Activated T-helper 1 cell treated with anti-CD3 and anti-CD28 coated beads, Interleukin-2, amount 50 U/mL, for 16 hours (primary cell): ENCODE data around the gene NOS3.
"Not testable (repeated sequence)": the region's sequence is repeated elsewhere in the genome, so short reads cannot be mapped to it uniquely, and the experiment has no call there.

Experiments used
- DNase-seq, 2 donors: peaks; one replicate each; pipeline ENCODE4 v3.0.0-alpha.2; 2020; ENCODE audit warnings: low read depth in 1 of 2, low spot score in 1 of 2

NOS3 gene

GRCh38 chr7:151033864-151034249 is 43.0 kb downstream of the NOS3 start:
- no peak for DNase-seq

GRCh38 chr7:151034312-151035025 is 43.7 kb downstream of the NOS3 start:
- no peak for DNase-seq

- no peak for DNase-seq
Observed at GRCh38 chr7:151035026-151035717, 44.4 kb downstream of the NOS3 start.

GRCh38 chr7:151035902-151036301 is 45.1 kb downstream of the NOS3 start:
- DNase-seq, result no peak

- DNase-seq, result peak in 1 of 2 donors; percentile 35
Observed at GRCh38 chr7:151038951-151039849, 48.4 kb downstream of the NOS3 start.

GRCh38 chr7:151039850-151040548 is 49.2 kb downstream of the NOS3 start:
- DNase-seq, result no peak

- no peak for DNase-seq
Observed at GRCh38 chr7:151040616-151041375, 50.0 kb downstream of the NOS3 start.

GRCh38 chr7:151043449-151043848 is 52.6 kb downstream of the NOS3 start:
- not testable (repeated sequence) for DNase-seq

GRCh38 chr7:151043959-151044358 is 53.1 kb downstream of the NOS3 start:
- DNase-seq, result no peak

- DNase-seq, result no peak
Observed at GRCh38 chr7:151045262-151045661, 54.4 kb downstream of the NOS3 start.

- no peak for DNase-seq
Observed at GRCh38 chr7:151045967-151046366, 55.1 kb downstream of the NOS3 start.

GRCh38 chr7:151046603-151047573 is 56.1 kb downstream of the NOS3 start:
- DNase-seq, result no peak

GRCh38 chr7:151047976-151048815 is 57.4 kb downstream of the NOS3 start, which contains the start of gene ASIC3:
ASIC3 (plus strand) TSS chr7:151048531; CDS start chr7:151048886, 355 bp downstream.
- DNase-seq, result no peak

- DNase-seq, result no peak
Observed at GRCh38 chr7:151048911-151049463, 58.2 kb downstream of the NOS3 start.

- DNase-seq, result peak in 1 of 2 donors; percentile 36
Observed at GRCh38 chr7:151051108-151051507, 60.3 kb downstream of the NOS3 start.

- DNase-seq, result no peak
Observed at GRCh38 chr7:151053096-151053495, 62.3 kb downstream of the NOS3 start.

- no peak for DNase-seq
Observed at GRCh38 chr7:151053751-151054150, 62.9 kb downstream of the NOS3 start.

- DNase-seq, result no peak
Observed at GRCh38 chr7:151056283-151056665, 65.5 kb downstream of the NOS3 start.
